ENCODE results near the gene KLF2.

KLF2 gene

GRCh38 chr19:16308081-16308480 lies 16.5 kb upstream of the KLF2 start:
- DNase-seq (ENCODE audit: low read depth): no peak

GRCh38 chr19:16309643-16310042 lies 15.0 kb upstream of the KLF2 start:
- no peak for DNase-seq (ENCODE audit: low read depth)

DNA sequence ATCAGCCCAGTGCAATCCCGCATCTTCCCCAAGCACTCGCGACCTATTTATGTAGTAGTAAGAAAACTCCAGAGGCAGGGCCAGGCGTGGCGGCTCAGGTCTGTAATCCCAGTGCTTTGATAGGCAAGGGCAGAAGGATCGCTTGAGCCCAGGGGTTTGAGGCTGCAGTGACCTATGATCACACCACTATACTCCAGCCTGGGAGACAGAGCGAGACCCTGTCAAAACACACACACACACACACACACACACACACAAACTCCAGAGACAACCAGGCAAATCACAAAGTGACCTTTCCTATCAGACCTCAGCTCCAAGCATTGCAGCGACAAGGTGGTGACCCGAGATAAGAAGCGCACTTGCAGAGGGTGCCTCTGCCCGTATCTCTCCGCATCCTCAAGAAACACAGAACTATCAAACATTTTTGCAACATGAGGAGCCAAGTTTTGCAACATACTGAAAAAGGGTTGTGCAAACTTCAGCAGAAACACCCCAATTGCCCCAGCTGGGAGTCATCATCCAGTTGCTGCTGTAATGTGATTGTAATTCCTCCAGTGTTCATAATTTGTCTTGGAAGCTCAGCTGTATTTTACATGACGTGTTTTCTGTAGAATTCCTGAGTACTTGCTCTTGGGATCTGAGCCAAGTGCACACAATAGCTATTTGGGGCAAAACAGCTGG lies 8.7 kb upstream of the KLF2 start:
- DNase-seq (ENCODE audit: low read depth): peak; percentile 91

GRCh38 chr19:16316506-16316882 lies 8.1 kb upstream of the KLF2 start:
- DNase-seq (ENCODE audit: low read depth): no peak

GRCh38 chr19:16319481-16319880 lies 5.1 kb upstream of the KLF2 start:
- DNase-seq (ENCODE audit: low read depth): no peak

- DNase-seq (ENCODE audit: low read depth): peak; percentile 40
Measured at GRCh38 chr19:16320987-16321386, 3.6 kb upstream of the KLF2 start.

DNA sequence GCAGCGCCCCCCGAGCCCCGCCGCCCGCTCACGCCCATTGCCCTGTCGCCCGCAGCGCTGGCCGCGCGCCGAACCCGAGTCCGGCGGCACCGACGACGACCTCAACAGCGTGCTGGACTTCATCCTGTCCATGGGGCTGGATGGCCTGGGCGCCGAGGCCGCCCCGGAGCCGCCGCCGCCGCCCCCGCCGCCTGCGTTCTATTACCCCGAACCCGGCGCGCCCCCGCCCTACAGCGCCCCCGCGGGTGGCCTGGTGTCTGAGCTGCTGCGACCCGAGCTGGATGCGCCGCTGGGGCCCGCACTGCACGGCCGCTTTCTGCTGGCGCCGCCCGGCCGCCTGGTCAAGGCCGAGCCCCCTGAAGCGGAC lies 518 bp downstream of the KLF2 start:
- peak; percentile 54 for DNase-seq (ENCODE audit: low read depth)

GRCh38 chr19:16325641-16326400 lies 1.2 kb downstream of the KLF2 start:
- DNase-seq (ENCODE audit: low read depth): peak; percentile 66

- no peak for DNase-seq (ENCODE audit: low read depth)
Measured at GRCh38 chr19:16326401-16327168, 2.0 kb downstream of the KLF2 start.

DNA sequence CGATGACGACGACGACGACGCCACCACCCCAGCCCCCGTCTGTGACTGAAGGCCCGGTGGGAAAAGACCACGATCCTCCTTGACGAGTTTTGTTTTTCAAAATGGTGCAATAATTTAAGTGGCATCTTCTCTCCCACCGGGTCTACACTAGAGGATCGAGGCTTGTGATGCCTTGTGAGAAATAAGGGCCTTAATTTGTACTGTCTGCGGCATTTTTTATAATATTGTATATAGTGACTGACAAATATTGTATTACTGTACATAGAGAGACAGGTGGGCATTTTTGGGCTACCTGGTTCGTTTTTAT lies 2.5 kb downstream of the KLF2 start:
- DNase-seq (ENCODE audit: low read depth): no peak

DNA sequence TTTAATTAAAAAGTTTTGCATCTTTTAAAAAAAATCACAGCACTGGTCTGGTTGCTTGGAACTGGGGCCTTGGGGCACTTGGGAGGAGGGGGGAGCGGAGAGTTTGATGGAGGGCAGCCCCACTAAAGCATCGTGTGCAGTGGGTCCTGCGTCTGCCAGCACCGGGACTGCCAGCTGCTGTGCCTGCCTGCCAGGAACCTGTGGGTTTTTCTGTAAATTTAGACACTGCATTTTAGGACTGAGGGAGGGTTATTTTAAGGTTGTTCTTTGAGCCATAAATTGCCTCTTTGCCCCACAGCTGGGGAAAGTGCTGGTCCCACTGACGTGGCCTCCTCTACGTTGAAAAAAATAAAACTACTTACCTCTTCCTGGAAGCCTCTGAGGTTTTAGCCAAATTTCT lies 2.9 kb downstream of the KLF2 start:
- no peak for DNase-seq (ENCODE audit: low read depth)

GRCh38 chr19:16327911-16328823 lies 3.5 kb downstream of the KLF2 start:
- peak; percentile 84 for DNase-seq (ENCODE audit: low read depth)

DNA sequence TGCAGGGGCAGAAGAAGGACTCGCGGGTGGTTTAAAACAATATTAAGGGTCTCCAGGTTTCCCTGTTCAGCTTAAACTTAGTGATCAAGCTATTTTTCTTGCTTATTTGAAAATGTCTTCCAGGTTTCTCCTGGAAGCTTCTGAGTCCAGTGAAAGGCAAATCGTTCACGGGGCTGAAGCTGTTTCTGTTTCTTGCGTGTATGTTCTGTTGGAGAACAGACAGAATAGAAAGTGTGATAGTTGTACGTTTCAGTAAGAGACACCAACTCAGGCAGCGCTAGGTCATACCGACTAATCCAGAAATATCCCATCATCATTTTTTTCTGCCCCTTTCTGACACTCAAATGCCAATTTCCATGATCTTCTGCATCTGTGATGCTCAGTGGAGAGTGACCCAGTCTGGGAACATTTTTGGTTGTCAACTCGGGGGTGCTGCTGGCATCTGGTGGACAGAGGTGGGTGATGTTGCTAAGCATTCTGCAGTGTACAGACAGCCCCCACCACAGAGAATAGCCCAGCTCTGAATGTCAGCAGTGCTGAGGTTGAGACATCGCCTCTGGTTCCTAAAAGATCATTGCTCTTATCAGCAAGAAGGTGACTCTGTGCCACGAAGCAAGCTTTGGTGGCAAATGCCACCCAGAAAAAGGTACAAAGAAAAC lies 4.3 kb downstream of the KLF2 start:
- peak; percentile 48 for DNase-seq (ENCODE audit: low read depth)

- DNase-seq (ENCODE audit: low read depth): peak; percentile 99
Measured at GRCh38 chr19:16330368-16330801, 5.8 kb downstream of the KLF2 start.

- DNase-seq (ENCODE audit: low read depth): peak; percentile 57
Measured at GRCh38 chr19:16330806-16331690, 6.4 kb downstream of the KLF2 start.

GRCh38 chr19:16333001-16333586 lies 8.5 kb downstream of the KLF2 start:
- no peak for DNase-seq (ENCODE audit: low read depth)

GRCh38 chr19:16334411-16334810 lies 9.8 kb downstream of the KLF2 start:
- peak; percentile 58 for DNase-seq (ENCODE audit: low read depth)

DNA sequence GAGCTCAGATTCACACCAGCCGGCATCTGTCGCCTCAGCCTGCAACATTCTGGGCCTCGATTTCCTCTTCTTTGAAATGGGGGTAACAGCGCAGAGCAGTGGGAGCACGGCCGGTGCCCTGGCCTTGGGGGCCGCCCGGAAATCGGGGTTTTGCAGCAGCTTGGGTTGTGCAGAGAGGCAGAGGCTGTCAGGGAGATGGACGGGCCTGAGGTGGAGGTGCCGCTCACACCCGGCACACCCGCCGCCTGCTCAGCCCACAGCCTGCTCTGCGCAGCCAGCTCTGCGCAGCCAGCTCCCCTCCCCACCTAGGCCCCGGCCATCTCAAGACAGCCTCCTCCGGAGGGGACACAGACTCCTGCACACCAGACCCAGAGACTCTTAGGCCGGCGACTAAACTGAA lies 10.6 kb downstream of the KLF2 start:
- DNase-seq (ENCODE audit: low read depth): no peak

- no peak for DNase-seq (ENCODE audit: low read depth)
Measured at GRCh38 chr19:16336571-16336970, 11.9 kb downstream of the KLF2 start.

DNA sequence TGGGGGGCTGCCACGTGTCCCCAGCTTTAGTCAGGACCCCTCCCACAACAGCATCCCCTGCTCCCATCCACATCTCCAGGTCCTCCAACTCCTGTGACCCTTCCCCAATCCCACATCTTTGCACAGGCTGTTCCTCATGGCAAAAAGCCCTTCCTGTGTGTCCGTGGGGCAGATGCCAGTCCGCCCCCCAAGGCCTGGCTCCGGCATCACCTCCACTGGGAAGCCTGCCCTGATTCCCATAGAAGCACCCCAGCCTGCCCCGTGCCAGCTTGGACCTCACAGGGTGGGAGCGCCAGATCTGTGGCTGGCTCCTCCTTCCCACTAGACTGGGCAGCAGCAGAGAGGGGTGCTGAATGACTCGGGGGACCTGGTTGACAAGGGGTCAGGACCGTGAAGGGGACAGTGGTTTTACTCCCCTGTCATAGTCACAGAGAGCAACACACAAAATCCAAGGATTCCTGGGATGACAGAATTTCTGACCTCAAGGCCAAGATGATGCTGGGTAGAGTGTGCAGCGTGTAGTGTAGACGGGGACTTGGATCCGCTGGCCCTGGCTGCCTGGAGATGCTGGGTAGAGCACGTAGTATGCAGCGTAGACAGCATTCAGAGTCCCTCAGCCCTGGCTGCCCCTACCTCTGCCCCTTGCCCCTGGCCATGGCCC lies 13.3 kb downstream of the KLF2 start:
- DNase-seq (ENCODE audit: low read depth): no peak

All from ELR (cell line).